ENCODE results near the gene KCNE1. TPM values are rescaled to one million over a fixed set of nuclear protein-coding genes. Genes with fewer than 3 reads are reported as not detected.
A peak's percentile ranks its signal among the peaks of the same experiment; 100 is the strongest.
"Not testable (repeated sequence)": the region's sequence is repeated elsewhere in the genome, so short reads cannot be mapped to it uniquely, and the experiment has no call there.

Gene KCNE1
- total and polyA plus RNA-seq, 2 of the 4 experiments (the other 2 are of a cell fraction), result 0.46 to 0.90 TPM

DNA sequence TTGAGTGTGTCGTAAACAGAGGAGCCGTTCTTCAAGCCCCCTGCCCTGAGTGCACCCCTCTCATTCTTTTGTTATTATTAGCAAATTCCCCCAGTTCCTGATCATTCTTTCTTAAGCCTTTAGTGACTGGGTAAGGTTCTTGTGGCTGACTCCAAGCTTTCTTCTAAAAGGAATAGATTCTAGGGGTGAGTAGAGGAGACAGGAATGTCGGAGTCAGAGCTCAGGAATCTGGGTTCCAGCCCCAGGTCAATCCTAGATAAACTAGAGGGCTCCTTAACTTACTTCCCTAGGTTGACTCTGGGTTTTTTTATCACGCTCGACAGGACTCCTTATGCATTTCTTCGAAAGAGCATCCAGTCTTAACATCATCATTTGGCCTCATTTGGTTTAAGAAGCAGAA is 55.8 kb downstream of the KCNE1 start:
- H3K9me1 ChIP-seq (ENCODE audit: insufficient read depth, low read length); in situ Hi-C loops (cut with MboI; ENCODE audit: low sequenced_read_pairs); CTCF ChIA-PET; H3K79me1 ChIP-seq (ENCODE audit: low read depth in 1 of 2, low read length in 2 of 2); H3K27me3 ChIP-seq (ENCODE audit: control insufficient read depth, insufficient read depth, low read length); DNase-seq; H2BK15ac ChIP-seq (ENCODE audit: low read depth, low read length); H4K20me1 ChIP-seq (ENCODE audit: insufficient read depth, low read length); H3K4me1 ChIP-seq (ENCODE audit: control insufficient read depth, insufficient read depth, low read length); H3K56ac ChIP-seq (ENCODE audit: extremely low read depth, insufficient read depth, low read length); H2AK5ac ChIP-seq (ENCODE audit: low read depth, low read length); H3K9ac ChIP-seq (ENCODE audit: low read depth, low read length); H3K4ac ChIP-seq (ENCODE audit: low read depth, low read length); H3K36me3 ChIP-seq (ENCODE audit: control insufficient read depth, insufficient read depth, low read length); H3K4me2 ChIP-seq (ENCODE audit: low read depth, low read length); H3K9me3 ChIP-seq (ENCODE audit: control insufficient read depth, insufficient read depth, low read length); H3K27ac ChIP-seq (ENCODE audit: insufficient read depth, low read length); intact Hi-C loops (cut with micrococcal nuclease); dilution Hi-C loops (cut with HindIII; ENCODE audit: low sequenced_read_pairs, unreplicated experiment); H3K14ac ChIP-seq (replicated peaks; ENCODE audit: low read depth, low read length); H4K8ac ChIP-seq (ENCODE audit: low read depth in 2 of 2, low read length in 2 of 2); H2BK5ac ChIP-seq (ENCODE audit: low read depth, low read length, poor library complexity, severe bottlenecking); H4K91ac ChIP-seq (ENCODE audit: insufficient read depth, low read depth, low read length); H4K5ac ChIP-seq (ENCODE audit: low read depth, low read length); H3K23ac ChIP-seq (ENCODE audit: low read depth, low read length); H2AK9ac ChIP-seq (replicated peaks; ENCODE audit: low read depth, low read length, poor library complexity); H2BK120ac ChIP-seq (ENCODE audit: low read depth, low read length); BruUV-seq (replicated peaks); H3K18ac ChIP-seq (ENCODE audit: low read depth, low read length); H2BK20ac ChIP-seq (ENCODE audit: low read depth, low read length); H3K4me3 ChIP-seq (ENCODE audit: insufficient read depth, low read depth, low read length); H2AFZ ChIP-seq (replicated peaks; ENCODE audit: low read length, poor library complexity); POLR2A ChIA-PET (ENCODE audit: unreplicated experiment): not testable (repeated sequence)
- peak; percentile 80 for ATAC-seq (ENCODE audit: low read depth)
- no CpG with 5 or more reads among the region's 6 CpGs for WGBS, 2 experiments (ENCODE audit: extremely low coverage in 2 of 2, insufficient read length in 1 of 2)

DNA sequence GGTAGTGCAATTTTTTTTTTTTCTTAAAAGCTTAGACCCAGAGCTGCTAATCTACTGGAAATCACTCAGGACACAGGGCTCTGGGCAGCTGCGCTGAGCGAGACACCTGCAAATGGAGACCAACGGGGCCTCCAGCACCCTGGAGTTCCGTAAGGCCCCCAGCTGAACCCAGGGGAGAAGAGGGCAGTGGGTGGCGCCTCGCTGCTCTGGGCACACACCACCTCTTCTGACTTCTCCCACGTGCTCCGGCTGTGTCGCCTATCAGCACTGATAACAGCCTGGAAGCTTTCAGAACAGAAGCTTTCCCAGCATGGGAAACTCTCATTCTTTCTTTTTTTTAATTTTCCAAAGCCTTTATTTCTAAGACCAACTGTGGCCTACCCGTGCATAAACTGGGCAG is 56.4 kb downstream of the KCNE1 start:
- H3K18ac ChIP-seq (ENCODE audit: low read depth, low read length); H3K23ac ChIP-seq (ENCODE audit: low read depth, low read length); CTCF ChIA-PET; H3K4me1 ChIP-seq (ENCODE audit: control insufficient read depth, insufficient read depth, low read length); H2BK120ac ChIP-seq (ENCODE audit: low read depth, low read length); H3K56ac ChIP-seq (ENCODE audit: extremely low read depth, insufficient read depth, low read length); DNase-seq; POLR2A ChIA-PET (ENCODE audit: unreplicated experiment); H3K9ac ChIP-seq (ENCODE audit: low read depth, low read length); H2AK9ac ChIP-seq (replicated peaks; ENCODE audit: low read depth, low read length, poor library complexity); H3K27ac ChIP-seq (ENCODE audit: insufficient read depth, low read length); in situ Hi-C loops (cut with MboI; ENCODE audit: low sequenced_read_pairs); intact Hi-C loops (cut with micrococcal nuclease); H4K8ac ChIP-seq (ENCODE audit: low read depth in 2 of 2, low read length in 2 of 2); H2BK20ac ChIP-seq (ENCODE audit: low read depth, low read length); H3K27me3 ChIP-seq (ENCODE audit: control insufficient read depth, insufficient read depth, low read length); H3K79me1 ChIP-seq (ENCODE audit: low read depth in 1 of 2, low read length in 2 of 2); ATAC-seq (ENCODE audit: low read depth); H3K4me2 ChIP-seq (ENCODE audit: low read depth, low read length); H4K20me1 ChIP-seq (ENCODE audit: insufficient read depth, low read length); H3K4me3 ChIP-seq (ENCODE audit: insufficient read depth, low read depth, low read length); BruUV-seq (replicated peaks); dilution Hi-C loops (cut with HindIII; ENCODE audit: low sequenced_read_pairs, unreplicated experiment); H3K36me3 ChIP-seq (ENCODE audit: control insufficient read depth, insufficient read depth, low read length); H2BK15ac ChIP-seq (ENCODE audit: low read depth, low read length); H2AK5ac ChIP-seq (ENCODE audit: low read depth, low read length); H2BK5ac ChIP-seq (ENCODE audit: low read depth, low read length, poor library complexity, severe bottlenecking); H4K91ac ChIP-seq (ENCODE audit: insufficient read depth, low read depth, low read length); H3K9me3 ChIP-seq (ENCODE audit: control insufficient read depth, insufficient read depth, low read length); H3K4ac ChIP-seq (ENCODE audit: low read depth, low read length); H3K14ac ChIP-seq (replicated peaks; ENCODE audit: low read depth, low read length); H4K5ac ChIP-seq (ENCODE audit: low read depth, low read length); H3K9me1 ChIP-seq (ENCODE audit: insufficient read depth, low read length); H2AFZ ChIP-seq (replicated peaks; ENCODE audit: low read length, poor library complexity): not testable (repeated sequence)
- no CpG with 5 or more reads among the region's 10 CpGs for WGBS, 2 experiments (ENCODE audit: extremely low coverage in 2 of 2, insufficient read length in 1 of 2)
